HG03175 (cell line): Measurements from ENCODE around the gene FAM171A2.
"Not testable (repeated sequence)": the region's sequence is repeated elsewhere in the genome, so short reads cannot be mapped to it uniquely, and the experiment has no call there.

Experiments
- ATAC-seq: cut with Tn5 transposase; IDR thresholded peaks from one replicate; pipeline ENCODE4 v1.9.1; 2021; ENCODE audit warnings: mild to moderate bottlenecking, moderate library complexity; ENCODE audit not compliant: unreplicated experiment

Gene FAM171A2

DNA sequence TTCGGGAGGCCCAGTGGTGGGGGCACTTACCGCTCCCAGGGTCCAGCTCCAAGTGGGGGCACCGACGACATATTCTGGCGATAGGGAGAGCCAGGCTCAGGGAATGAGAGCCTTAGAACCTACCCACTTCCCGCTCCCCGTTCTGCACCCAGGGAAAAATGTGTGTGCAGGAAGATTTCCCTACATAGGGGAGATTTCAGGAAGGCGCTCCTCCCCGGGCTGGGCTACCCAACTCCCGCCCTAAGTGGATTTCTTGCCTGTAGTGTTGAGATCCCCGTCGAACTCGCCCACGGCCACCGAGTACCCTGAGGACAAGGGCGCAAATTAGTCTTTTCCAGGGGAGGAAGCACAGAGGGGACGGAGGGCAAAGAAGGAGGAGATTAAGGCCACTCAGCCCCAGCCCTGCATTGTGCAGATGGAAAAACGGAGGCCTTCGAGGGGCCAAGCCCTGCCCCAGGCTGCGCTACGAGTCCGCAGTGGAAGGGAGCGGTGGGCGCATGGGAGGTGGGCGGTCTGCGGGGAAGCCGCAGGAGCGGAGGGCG lies 20.7 kb upstream of the FAM171A2 start:
- ATAC-seq: no peak

DNA sequence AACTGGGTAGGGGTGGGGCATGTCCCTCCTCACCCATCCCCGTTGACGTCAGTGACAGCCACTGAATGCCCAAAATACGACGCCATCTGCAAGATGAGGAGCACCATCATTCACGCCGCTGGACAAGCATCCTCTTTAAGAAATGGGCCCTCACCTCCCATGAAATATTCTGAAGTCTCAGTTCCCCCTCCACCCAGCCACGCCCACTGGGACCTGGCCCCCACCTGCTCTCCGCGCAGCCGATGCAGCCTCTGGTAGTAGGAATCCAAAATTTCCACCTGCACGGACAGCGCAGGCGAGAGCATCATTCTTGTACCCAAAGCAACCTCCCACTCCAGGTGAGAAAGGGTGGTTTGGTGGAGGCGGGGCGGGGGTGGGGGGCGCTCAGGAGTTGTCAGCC lies 20.2 kb upstream of the FAM171A2 start:
- no peak for ATAC-seq

DNA sequence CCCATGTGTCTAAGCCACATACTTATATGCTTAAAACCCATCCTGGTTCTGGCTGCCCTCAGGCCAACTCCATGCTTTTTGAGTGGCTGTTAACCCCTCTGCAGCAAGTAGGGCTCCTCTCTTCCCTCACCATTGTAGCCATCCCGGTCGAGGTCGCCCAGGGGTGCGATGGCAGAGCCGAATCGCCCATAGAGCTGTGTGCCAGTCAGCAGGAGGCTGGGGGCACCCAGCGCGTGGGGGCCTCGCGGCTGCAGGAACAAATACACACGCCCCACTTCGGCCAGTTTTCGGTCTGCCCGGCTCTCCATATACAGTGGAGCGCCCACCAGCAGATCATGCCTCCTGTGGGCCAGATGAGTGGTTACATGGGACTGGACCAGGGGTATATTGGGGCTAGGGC lies 19.7 kb upstream of the FAM171A2 start:
- no peak for ATAC-seq

DNA sequence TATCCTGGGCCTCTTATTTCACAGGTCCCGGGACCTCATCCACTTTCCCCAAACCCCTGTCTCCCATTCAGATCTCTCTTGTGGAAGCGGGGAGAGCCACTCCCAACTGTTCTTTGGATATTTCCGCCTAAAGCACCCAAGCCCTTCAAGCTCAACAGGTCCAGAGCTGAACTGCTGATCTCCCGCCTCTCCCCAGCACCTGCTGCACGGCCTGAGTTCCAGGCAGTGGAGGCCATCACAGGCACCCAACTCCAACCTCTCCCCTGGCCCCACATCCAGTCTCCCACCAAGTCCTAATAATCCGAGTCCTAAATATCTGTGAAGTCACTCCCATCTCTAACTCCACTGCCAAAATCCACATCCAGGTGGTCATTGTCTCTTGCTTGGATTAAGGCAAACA lies 19.3 kb upstream of the FAM171A2 start:
- no peak for ATAC-seq

DNA sequence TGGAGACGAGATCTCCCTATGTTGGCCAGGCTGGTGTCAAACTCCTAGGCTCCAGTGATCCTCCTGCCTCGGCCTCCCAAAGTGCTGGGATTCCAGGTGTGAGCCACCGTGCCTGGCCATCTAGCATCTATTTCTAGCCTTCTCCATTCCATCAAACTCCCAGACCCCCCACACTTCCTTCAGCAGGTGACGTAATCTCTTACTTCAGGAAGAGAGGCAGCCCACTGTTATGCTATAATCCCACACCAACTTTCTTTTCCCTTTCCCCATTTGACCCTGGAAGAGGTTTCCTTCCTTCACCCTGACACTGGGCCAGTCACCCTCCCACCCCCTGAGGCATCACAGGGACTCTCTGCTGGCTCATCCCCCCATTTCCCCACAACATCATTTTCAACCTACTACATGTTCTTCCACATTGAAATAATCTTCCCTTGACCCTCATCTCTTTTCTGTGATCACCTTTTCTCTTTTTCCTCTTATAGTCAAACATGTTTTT lies 18.2 kb upstream of the FAM171A2 start:
- ATAC-seq: no peak

DNA sequence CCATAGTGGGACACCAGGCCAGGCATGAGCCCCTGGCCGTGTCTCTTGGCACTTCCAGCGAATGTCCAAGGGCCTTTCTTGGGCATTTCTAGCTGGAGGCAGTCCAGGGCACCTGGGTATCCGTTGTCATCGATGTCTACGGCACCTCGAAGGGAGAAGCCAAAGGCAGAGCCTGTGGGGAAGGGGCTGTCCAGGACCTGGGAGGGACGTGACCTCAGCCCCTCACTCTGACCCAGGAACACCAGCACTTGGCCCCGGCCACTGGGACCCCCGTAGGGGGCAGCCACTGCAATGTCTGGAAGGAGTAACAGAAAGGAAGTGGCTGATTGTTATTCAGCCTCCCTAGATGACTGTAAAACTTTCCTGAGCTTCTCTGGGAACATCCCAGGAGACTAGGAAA lies 17.1 kb upstream of the FAM171A2 start:
- ATAC-seq: no peak

DNA sequence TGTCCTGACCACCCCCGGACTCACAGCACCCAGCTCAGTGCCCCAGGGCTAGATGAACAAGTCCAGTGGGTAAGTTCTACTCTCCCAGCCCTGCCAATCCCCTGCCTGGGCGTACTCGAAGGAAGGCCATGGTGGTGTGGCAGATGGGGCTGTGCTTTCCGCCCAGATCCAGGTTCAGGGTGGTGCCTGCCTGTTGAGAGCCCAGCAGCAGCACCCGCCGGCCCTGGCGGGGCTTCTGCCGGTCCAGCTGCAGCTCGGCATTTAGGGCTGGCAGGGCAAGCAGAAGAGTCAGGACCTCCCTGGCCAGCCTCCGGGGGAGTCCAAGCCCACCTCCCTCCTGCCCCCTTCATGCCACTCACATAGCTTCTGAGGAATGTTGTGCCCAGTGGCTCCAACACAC lies 16.2 kb upstream of the FAM171A2 start:
- no peak for ATAC-seq

DNA sequence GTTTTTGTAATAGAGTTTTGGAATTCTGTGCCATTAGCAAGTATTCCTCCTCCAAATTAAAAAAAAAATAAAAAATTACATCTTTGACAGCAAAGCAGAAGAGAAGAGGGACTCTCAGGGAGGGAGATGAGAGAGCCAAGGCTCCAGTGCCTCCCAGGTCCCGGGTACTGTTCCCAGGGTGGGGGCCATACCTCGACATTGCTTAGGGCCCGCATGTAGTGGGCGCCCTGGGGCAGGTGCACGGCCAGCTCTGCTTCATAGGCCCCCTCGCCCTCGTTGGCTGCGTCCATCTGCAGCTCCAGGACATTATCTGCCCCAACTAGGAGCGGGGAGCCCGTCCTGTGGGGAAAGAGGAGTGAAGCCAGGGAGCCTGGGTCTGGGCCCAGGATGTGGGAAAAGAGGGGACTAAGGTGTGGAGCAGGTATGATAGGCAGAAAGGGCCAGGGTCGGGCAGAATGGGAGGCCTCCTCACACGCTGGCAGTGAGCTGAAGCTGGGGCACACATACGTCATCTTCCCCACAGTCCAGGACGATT lies 14.6 kb upstream of the FAM171A2 start:
- no peak for ATAC-seq

DNA sequence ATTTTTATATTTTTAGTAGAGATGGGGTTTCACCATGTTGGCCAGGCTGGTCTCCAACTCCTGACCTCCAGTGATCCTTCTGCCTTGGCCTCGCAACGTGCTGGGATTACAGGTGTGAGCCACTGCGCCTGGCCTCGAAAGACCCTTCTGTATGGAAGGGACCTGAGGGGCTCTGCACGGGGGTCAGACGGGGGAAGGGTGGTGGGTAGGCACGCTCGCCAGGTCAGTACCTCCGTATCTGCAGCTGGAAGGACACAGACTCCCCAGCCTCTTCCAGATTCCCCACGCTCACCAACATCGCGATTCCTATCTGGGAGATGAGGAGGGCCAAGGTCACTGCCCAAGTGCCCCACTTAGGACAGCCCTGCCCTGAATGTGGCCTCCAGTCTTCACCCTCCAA lies 13.1 kb upstream of the FAM171A2 start:
- ATAC-seq: no peak

DNA sequence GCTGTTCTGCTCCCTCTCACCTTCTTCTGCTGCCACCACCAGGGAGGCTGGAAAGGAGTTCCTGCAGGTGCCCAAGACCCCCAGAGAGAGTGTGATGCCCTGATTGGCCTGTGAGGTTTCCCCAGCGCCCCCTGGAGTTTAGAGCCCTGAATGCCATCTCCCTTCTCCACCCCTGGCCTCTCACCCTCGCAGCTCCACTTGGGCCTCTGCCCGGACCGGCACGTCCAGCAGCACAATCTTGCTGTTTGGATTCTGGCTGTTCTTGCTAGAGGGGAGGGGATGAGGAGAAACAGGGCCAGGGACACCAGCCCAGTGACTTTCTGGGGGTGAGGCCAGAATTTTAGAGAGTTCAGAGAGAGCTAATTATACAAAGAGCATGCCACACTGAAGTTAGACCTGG lies 12.5 kb upstream of the FAM171A2 start:
- ATAC-seq: no peak

DNA sequence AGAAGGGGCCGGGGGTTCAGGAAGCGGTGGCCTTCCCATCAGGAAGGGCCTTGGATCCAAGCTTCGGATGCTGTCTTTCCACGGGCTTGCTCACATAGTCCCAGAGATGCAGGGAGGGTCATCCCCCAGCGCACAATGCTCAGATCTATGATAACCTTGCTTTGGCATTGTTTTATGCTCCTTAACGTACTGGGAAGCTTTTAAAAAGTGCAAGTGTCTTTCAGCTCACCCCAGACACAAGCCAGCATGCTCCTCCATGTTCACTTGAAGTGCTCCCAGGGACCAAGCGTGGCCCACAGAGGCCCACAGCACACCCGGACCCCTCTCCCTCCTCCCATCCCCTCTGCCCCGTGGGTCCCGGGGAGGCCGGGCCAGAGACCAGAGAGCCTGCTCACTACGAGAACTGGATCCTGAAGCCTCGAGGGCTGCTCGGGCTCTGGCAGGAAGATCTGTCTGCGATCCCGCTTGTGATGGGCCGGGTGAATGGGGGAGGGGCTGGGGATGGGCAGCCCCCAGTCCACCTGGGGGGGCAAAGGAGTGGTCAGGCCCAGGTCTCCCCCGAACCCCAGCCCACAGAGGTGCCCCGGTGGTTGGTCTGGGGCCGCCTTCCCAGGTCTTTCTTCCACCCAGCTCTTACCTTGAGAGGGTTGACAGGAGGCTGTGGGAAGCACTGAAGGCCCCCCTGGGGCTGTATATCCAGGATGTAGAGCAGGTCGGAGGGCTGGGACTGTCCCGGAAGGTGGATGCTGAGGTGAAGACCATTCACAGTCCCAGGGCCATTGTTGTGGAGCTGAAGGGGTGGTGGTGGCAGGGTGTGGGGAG lies 11.8 kb upstream of the FAM171A2 start:
- ATAC-seq: no peak

DNA sequence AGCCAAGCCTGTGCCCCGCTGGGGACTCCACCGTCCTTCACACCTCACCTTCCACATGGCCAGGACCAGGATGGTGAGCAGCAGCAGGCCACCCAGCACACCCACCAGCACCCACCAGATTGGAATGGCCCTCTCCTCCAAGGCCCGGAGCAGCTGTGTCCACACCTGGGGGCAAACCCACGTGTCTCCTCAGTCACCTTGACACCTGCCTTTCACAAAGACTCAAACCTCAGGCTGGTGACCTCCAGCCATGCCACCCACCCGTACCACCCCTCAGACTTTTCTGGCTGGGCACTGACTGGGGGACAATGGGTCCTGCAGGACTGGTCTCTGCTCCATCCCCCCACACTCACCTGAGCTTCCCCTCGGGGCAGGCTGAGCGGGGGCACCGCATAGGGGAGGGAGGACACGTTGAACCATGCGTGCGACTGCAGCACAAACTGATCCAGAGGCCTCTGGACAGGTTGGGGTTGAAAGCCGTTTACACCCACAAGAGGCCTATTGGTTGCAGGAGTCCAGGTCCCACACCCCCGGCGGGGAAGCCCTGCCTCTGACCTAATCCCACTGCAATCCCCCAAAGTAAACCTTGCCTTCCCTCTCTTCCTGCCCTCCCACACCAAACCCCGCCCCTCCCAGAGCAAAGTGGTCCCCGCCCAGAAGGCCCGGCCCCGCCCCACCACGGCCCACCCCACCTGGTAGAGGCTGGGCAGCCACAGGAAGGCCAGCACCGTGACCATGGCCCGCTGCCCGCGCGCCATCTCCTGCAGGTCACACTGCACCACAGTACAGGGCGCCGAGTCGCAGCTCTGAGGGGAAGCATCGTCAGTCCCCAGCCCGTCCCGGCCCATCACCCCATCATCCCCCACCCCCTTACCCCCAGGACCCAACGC lies 10.9 kb upstream of the FAM171A2 start:
- ATAC-seq: no peak

DNA sequence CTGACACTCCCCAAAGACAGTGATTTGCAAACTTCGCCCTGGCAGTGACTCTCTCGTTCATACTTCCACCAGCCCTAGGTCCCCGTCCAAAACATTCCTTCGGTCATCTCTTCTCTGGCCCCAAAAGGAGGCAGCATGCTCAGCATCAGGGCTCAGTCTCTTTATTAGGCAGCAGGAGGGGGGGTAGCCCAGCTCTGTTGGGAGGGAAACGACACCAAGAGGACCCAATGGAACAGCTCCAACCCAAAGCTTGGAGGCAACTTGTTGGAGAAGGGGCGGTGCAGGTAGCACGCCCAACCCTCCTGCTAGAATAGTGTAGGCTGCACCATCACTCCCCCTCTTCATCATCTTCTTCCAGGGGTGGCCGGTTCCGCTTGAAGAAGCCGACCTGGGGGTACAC lies 8.4 kb upstream of the FAM171A2 start:
- ATAC-seq: no peak

DNA sequence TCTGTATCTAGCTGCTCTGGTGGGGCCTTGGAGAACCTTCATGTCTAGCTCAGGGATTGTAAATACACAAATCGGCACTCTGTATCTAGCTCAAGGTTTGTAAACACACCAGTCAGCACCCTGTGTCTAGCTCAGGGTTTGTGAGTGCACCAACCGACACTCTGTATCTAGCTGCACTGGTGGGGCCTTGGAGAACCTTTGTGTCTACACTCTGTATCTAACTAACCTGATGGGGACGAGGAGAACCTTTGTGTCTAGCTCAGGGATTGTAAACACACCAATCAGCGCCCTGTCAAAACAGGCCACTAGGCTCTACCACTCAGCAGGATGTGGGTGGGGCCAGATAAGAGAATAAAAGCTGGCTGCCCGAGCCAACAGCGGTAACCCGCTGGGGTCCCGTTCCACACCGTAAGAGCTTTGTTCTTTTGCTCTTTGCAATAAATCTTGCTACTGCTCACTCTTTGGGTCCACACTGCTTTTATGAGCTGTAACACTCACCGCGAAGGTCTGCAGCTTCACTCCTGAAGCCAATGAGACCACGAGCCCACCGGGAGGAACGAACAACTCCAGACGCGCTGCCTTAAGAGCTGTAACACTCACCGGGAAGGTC lies 5.9 kb upstream of the FAM171A2 start:
- ATAC-seq: not testable (repeated sequence)

DNA sequence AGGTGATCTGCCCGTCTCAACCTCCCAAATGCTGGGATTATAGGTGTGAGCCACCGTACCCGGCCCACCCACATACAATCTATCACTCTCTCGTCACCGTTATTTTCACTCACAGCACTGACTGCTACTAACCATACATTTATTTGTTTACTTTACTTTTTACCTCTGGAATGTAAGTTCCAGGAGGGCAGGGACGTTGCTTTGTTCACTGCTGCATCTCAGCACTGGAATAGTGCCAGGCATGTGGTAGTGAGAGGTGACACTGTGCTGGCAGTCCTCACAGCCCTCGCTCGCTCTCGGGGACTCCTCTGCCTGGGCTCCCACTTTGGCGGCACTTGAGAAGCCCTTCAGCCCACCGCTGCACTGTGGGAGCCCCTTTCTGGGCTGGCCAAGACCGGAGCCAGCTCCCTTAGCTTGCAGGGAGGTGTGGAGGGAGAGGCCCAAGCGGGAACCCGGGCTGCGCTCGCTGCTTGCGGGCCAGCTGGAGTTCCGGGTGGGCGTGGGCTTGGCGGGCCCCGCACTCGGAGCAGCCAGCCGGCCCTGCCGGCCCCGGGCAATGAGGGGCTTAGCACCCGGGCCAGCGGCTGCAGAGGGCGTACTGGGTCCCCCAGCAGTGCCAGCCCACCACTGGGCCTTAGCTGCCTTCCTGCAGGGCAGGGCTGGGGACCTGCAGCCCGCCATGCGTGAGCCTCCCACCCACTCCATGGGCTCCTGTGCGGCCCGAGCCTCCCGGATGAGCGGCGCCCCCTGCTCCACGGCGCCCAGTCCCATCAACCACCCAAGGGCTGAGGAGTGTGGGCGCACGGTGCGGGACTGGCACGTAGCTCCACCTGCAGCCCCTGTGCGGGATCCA lies 5.0 kb upstream of the FAM171A2 start:
- not testable (repeated sequence) for ATAC-seq

DNA sequence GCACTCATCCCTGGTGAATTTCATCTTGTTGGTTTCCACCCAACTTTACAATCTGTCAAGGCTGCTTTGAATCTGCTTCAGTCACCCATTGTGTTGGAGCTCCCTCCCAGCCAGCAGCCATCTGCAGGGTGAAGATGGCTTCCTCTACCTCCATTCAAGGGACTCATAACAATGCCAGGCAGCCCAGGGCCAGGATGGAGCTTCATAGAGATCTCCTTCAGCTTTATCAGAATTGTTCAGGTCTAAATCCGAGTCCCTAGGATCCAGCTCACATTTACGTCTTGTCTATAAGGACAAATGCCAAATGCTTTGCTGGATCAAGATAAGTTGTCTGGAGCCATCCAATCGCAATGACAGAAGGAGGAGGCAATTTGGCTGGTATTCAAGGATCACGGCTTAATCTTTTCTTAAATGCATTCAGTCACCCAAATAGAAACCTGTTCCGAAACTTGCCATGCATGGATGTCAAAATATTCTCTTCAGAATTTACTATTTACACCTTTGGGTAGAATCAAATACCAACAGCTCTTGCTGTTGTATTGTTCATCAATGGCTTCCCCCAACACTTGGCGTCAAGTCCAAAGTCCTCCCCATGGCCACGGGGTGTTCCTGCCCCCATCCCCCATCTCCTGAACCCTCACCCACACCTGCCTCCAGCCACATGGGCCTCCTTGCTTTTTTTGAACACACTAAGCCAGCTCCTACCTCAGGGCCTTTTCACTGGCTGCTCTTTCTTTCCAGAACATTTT lies 3.8 kb upstream of the FAM171A2 start:
- no peak for ATAC-seq

DNA sequence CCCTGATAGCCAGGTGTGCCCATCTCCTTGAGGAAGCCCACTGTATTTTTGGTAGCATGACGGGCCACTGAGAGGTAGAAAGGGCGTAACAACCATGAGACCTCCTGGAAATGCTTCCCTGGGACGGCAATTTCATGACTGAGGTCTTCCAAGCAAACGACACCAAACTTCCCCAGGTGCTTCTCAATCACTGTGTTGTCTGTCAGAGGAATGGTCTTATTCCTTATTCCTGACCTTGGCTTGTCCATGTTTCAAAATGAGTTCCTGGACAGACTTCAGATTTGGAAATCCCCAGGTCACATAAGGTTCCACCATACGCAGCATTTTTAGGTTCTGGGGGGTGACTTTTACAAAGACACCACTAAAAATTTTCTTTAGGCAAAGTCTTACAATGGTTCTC lies 1.4 kb upstream of the FAM171A2 start:
- ATAC-seq: not testable (repeated sequence)

DNA sequence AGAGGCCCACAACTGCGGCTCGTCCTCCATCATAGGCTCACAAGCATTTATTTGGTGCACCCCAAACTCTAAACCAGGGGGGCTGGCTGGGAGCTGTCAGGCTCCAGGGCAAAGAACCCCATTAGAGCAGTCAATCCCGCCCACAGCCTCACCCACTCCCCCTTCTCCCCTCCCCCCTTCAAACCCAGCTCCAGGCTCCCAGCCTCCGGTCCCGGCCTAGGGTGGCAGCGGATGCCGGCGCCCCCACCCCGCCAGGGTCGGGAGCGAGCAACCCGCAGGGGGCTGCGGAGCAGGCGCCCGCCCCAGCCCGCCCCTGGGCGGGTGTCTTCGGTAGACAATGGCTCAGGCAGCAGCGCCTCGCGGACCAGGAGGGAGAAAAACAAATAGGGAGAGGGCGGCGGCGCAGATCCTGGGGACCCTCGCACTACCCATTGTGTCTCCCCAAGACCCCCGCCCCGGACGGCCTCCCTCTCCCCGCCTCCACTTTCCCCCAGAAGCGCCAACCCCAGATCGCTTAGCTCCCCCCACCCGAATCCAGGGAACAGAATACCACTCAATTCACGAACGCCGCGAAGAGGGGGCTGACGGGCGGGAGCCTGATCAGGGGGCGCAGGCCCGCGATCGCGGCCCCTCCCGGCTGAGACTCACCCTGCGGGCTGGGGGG lies 572 bp downstream of the FAM171A2 start:
- no peak for ATAC-seq

DNA sequence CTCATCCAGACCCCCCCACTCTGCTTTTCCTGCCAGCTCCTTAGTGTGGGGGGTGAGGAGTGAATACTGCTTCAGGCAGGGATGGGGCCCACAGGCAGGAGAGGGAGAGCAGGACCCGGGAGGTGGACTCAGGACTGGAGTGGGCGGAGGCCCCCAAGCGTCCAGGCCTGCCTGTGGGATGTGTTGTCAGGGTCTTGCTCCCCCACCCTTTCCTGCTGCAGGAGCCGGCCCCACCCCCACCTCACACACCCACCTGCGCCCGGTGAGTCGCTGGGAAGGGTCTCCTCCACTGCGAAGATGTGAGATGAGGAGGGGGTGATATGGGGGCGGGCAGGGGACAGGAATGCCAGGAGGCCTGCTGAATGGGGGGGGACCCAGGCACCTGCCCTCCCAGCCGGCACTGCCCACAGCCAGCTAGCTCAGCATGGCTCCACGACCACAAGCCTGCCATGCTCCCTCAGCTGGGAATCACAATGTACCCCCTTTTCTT lies 1.1 kb downstream of the FAM171A2 start:
- no peak for ATAC-seq
